HEK293 (cell line): Measurements from ENCODE around the gene CCDC138.

Experiments
- CTCF ChIA-PET: fragments of 350-600 bp; formaldehyde crosslinking; extraction: SDS; loops from one replicate; lab custom pipeline; 2021; ENCODE audit warnings: antibody characterized with exemption; lab: Yijun Ruan, JAX
- POLR2A ChIA-PET: fragments of 300-600 bp; formaldehyde crosslinking; extraction: SDS; loops from one replicate; lab custom pipeline; 2020; ENCODE audit warnings: antibody characterized with exemption, inconsistent platforms; lab: Yijun Ruan, JAX
- H3K27ac ChIP-seq: fragments of 200-500 bp; sonication (Bioruptor generic); 2 replicates; pipeline ENCODE4 v1.5.1; 2014; ENCODE audit warnings: low read depth, low read length, control low read depth, inconsistent platforms; ENCODE audit errors: extremely low read depth
- H3K36me3 ChIP-seq, 2 experiments: fragments of 200-500 bp in 1 of 2; sonication (Bioruptor generic) in 1 of 2; 1 replicate in 1 of 2; 2 replicates in 1 of 2; pipeline ENCODE4 v1.5.1; 2014 to 2017; ENCODE audit warnings: inconsistent platforms in 2 of 2, low read length in 2 of 2; ENCODE audit not compliant: control insufficient read depth in 2 of 2, insufficient read depth in 1 of 2
- H3K4me1 ChIP-seq: fragments of 200-500 bp; sonication (Bioruptor generic); 2 replicates; pipeline ENCODE4 v1.5.1; 2014; ENCODE audit warnings: mild to moderate bottlenecking, low read length, inconsistent platforms; ENCODE audit not compliant: control insufficient read depth, insufficient read depth
- H3K4me3 ChIP-seq: 2 replicates; pipeline ENCODE4 v1.5.1; 2011; ENCODE audit warnings: low read depth, mild to moderate bottlenecking, control low read depth, low read length, moderate library complexity
- H3K9me3 ChIP-seq: fragments of 200-500 bp; sonication (Bioruptor generic); 2 replicates; pipeline ENCODE4 v1.5.1; 2014; ENCODE audit warnings: low read depth, low read length, inconsistent platforms; ENCODE audit not compliant: control insufficient read depth, insufficient read depth
- FEZF1 ChIP-seq: fragments of 450-650 bp; formaldehyde crosslinking; IDR thresholded peaks from 2 replicates; pipeline ENCODE4 v1.5.1; 2016; ENCODE audit warnings: missing biosample characterization, missing genetic modification characterization
- OVOL3 ChIP-seq: fragments of 450-650 bp; formaldehyde crosslinking; IDR thresholded peaks from 2 replicates; pipeline ENCODE4 v1.5.1; 2016; ENCODE audit warnings: missing biosample characterization, missing genetic modification characterization
- PRDM4 ChIP-seq: fragments of 450-650 bp; formaldehyde crosslinking; IDR thresholded peaks from 2 replicates; pipeline ENCODE4 v1.5.1; 2017; ENCODE audit warnings: missing biosample characterization, missing genetic modification characterization
- SETDB1 ChIP-seq: IDR thresholded peaks from one replicate; pipeline ENCODE4 v1.6.1; 2017; ENCODE audit warnings: mild to moderate bottlenecking, low read length, moderate library complexity, mixed read lengths; ENCODE audit not compliant: insufficient read length
- ZBTB1 ChIP-seq: fragments of 450-650 bp; formaldehyde crosslinking; IDR thresholded peaks from 2 replicates; pipeline ENCODE4 v1.5.1; 2016; ENCODE audit warnings: missing biosample characterization, missing genetic modification characterization
- ZBTB21 ChIP-seq: fragments of 450-650 bp; formaldehyde crosslinking; IDR thresholded peaks from 2 replicates; pipeline ENCODE4 v1.5.1; 2017; ENCODE audit warnings: missing biosample characterization, missing genetic modification characterization
- ZFHX2 ChIP-seq: fragments of 450-650 bp; formaldehyde crosslinking; conservative IDR thresholded peaks from 2 replicates; pipeline ENCODE4 v1.5.1; 2016; ENCODE audit warnings: missing biosample characterization, missing genetic modification characterization
- ZFP69B ChIP-seq: fragments of 450-650 bp; formaldehyde crosslinking; IDR thresholded peaks from 2 replicates; pipeline ENCODE4 v1.5.1; 2016; ENCODE audit warnings: missing biosample characterization, missing genetic modification characterization
- ZNF184 ChIP-seq: fragments of 450-650 bp; IDR thresholded peaks from 2 replicates; pipeline ENCODE4 v1.5.1; 2018; ENCODE audit warnings: missing biosample characterization, mild to moderate bottlenecking, missing genetic modification characterization
- ZNF214 ChIP-seq: fragments of 450-650 bp; formaldehyde crosslinking; IDR thresholded peaks from 2 replicates; pipeline ENCODE4 v1.5.1; 2017; ENCODE audit warnings: missing biosample characterization, mild to moderate bottlenecking, missing genetic modification characterization, borderline replicate concordance
- ZNF221 ChIP-seq: fragments of 450-650 bp; formaldehyde crosslinking; IDR thresholded peaks from 2 replicates; pipeline ENCODE4 v1.5.1; 2017; ENCODE audit warnings: missing biosample characterization, missing genetic modification characterization, borderline replicate concordance
- ZNF548 ChIP-seq: fragments of 450-650 bp; formaldehyde crosslinking; IDR thresholded peaks from 2 replicates; pipeline ENCODE4 v1.5.1; 2016; ENCODE audit warnings: missing biosample characterization, missing genetic modification characterization
- ZNF621 ChIP-seq: fragments of 450-650 bp; formaldehyde crosslinking; IDR thresholded peaks from 2 replicates; pipeline ENCODE4 v1.5.1; 2017; ENCODE audit warnings: missing biosample characterization, missing genetic modification characterization
- ZNF623 ChIP-seq: fragments of 450-650 bp; formaldehyde crosslinking; IDR thresholded peaks from 2 replicates; pipeline ENCODE4 v1.5.1; 2016; ENCODE audit warnings: missing biosample characterization, missing genetic modification characterization
- ZNF658 ChIP-seq: fragments of 450-650 bp; formaldehyde crosslinking; IDR thresholded peaks from 2 replicates; pipeline ENCODE4; 2016; ENCODE audit warnings: missing biosample characterization, missing genetic modification characterization
- ZNF670 ChIP-seq: fragments of 450-650 bp; formaldehyde crosslinking; IDR thresholded peaks from 2 replicates; pipeline ENCODE4 v1.5.1; 2016; ENCODE audit warnings: missing biosample characterization, missing genetic modification characterization, low read depth
- ZNF768 ChIP-seq: fragments of 450-650 bp; formaldehyde crosslinking; IDR thresholded peaks from 2 replicates; pipeline ENCODE4 v1.5.1; 2018; ENCODE audit warnings: missing biosample characterization, mild to moderate bottlenecking, missing genetic modification characterization
- ZNF791 ChIP-seq: fragments of 450-650 bp; formaldehyde crosslinking; IDR thresholded peaks from 2 replicates; pipeline ENCODE4 v1.5.1; 2016; ENCODE audit warnings: missing biosample characterization, missing genetic modification characterization
- ZNF837 ChIP-seq: fragments of 450-650 bp; formaldehyde crosslinking; IDR thresholded peaks from 2 replicates; pipeline ENCODE4 v1.5.1; 2016; ENCODE audit warnings: missing biosample characterization, missing genetic modification characterization
- ZSCAN30 ChIP-seq: fragments of 450-650 bp; IDR thresholded peaks from 2 replicates; pipeline ENCODE4 v1.5.1; 2018; ENCODE audit warnings: missing biosample characterization, mild to moderate bottlenecking, missing genetic modification characterization, moderate library complexity
- ZXDB ChIP-seq: fragments of 450-650 bp; formaldehyde crosslinking; IDR thresholded peaks from 2 replicates; pipeline ENCODE4 v1.5.1; 2016; ENCODE audit warnings: missing biosample characterization, missing genetic modification characterization
- TF ChIP-seq, protein P1 (sequence below): fragments of 450-650 bp; formaldehyde crosslinking; IDR thresholded peaks from 2 replicates; pipeline ENCODE4 v1.5.1; 2017; ENCODE audit warnings: missing biosample characterization, mild to moderate bottlenecking, missing genetic modification characterization, moderate library complexity
- TF ChIP-seq, protein P2 (sequence below): fragments of 450-650 bp; formaldehyde crosslinking; IDR thresholded peaks from 2 replicates; pipeline ENCODE4 v1.5.1; 2016; ENCODE audit warnings: missing biosample characterization, missing genetic modification characterization, borderline replicate concordance
- TF ChIP-seq, protein P3 (sequence below): fragments of 450-650 bp; formaldehyde crosslinking; IDR thresholded peaks from 2 replicates; pipeline ENCODE4 v1.5.1; 2016; ENCODE audit warnings: missing biosample characterization, missing genetic modification characterization
- TF ChIP-seq, protein P4 (sequence below): fragments of 450-650 bp; formaldehyde crosslinking; IDR thresholded peaks from 2 replicates; pipeline ENCODE4 v1.5.1; 2016; ENCODE audit warnings: missing biosample characterization, missing genetic modification characterization

Gene CCDC138

DNA sequence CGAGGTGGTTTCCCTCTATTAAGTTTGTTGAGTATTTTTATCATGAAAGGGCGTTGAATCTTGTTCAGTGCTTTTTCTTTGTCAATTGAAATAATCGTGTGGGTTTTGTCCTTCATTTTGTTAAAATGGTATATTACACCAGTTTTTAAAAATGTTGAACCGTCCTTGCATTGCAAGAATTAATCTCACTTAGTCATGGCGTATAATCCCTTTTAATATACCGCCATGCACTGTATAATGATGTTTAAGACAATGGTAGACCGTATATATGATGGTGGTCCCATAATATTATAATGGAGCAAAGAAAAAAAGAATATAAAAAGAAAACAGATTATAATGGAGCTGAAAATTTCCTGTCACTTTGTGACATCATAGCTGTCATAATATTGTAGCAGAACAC lies 50.6 kb downstream of the CCDC138 start:
- TF ChIP-seq ZNF791 (tag by site-specific recombination): no peak
- TF ChIP-seq, protein P1, sequence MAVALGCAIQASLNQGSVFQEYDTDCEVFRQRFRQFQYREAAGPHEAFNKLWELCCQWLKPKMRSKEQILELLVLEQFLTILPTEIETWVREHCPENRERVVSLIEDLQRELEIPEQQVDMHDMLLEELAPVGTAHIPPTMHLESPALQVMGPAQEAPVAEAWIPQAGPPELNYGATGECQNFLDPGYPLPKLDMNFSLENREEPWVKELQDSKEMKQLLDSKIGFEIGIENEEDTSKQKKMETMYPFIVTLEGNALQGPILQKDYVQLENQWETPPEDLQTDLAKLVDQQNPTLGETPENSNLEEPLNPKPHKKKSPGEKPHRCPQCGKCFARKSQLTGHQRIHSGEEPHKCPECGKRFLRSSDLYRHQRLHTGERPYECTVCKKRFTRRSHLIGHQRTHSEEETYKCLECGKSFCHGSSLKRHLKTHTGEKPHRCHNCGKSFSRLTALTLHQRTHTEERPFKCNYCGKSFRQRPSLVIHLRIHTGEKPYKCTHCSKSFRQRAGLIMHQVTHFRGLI (tag by site-specific recombination): no peak
- TF ChIP-seq, protein P2, sequence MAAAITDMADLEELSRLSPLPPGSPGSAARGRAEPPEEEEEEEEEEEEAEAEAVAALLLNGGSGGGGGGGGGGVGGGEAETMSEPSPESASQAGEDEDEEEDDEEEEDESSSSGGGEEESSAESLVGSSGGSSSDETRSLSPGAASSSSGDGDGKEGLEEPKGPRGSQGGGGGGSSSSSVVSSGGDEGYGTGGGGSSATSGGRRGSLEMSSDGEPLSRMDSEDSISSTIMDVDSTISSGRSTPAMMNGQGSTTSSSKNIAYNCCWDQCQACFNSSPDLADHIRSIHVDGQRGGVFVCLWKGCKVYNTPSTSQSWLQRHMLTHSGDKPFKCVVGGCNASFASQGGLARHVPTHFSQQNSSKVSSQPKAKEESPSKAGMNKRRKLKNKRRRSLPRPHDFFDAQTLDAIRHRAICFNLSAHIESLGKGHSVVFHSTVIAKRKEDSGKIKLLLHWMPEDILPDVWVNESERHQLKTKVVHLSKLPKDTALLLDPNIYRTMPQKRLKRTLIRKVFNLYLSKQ (tag by site-specific recombination): no peak
- no peak for TF ChIP-seq ZNF658 (tag by site-specific recombination)
- TF ChIP-seq ZNF548 (tag by site-specific recombination): no peak
- no peak for TF ChIP-seq PRDM4 (tag by site-specific recombination)
- TF ChIP-seq ZNF214: no peak
- TF ChIP-seq ZBTB1: no peak
- TF ChIP-seq ZNF768: no peak
- no peak for TF ChIP-seq OVOL3 (tag by site-specific recombination)
- TF ChIP-seq, protein P3, sequence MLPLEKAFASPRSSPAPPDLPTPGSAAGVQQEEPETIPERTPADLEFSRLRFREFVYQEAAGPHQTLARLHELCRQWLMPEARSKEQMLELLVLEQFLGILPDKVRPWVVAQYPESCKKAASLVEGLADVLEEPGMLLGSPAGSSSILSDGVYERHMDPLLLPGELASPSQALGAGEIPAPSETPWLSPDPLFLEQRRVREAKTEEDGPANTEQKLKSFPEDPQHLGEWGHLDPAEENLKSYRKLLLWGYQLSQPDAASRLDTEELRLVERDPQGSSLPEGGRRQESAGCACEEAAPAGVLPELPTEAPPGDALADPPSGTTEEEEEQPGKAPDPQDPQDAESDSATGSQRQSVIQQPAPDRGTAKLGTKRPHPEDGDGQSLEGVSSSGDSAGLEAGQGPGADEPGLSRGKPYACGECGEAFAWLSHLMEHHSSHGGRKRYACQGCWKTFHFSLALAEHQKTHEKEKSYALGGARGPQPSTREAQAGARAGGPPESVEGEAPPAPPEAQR: no peak
- no peak for TF ChIP-seq SETDB1
- no peak for TF ChIP-seq ZNF621
- no peak for TF ChIP-seq ZBTB21 (tag by site-specific recombination)
- no peak for TF ChIP-seq FEZF1 (tag by site-specific recombination)
- TF ChIP-seq ZNF837: no peak
- TF ChIP-seq ZNF670 (tag by site-specific recombination): no peak
- TF ChIP-seq ZSCAN30 (tag by site-specific recombination): no peak
- no peak for TF ChIP-seq ZFP69B (tag by site-specific recombination)
- TF ChIP-seq ZNF623: no peak
- POLR2A ChIA-PET: no interaction called here

GRCh38 chr2:108841506-108841905 lies 54.9 kb downstream of the CCDC138 start:
- no peaks in the 10 kb centered on the region for H3K9me3 ChIP-seq
- H3K27ac ChIP-seq: no peak overlapping the region
- CTCF ChIA-PET: no interaction called here
- TF ChIP-seq ZNF221: no peak
- TF ChIP-seq ZNF184 (tag by site-specific recombination): no peak
- TF ChIP-seq, protein P4, sequence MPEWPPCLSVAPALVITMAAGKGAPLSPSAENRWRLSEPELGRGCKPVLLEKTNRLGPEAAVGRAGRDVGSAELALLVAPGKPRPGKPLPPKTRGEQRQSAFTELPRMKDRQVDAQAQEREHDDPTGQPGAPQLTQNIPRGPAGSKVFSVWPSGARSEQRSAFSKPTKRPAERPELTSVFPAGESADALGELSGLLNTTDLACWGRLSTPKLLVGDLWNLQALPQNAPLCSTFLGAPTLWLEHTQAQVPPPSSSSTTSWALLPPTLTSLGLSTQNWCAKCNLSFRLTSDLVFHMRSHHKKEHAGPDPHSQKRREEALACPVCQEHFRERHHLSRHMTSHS: no peak
- TF ChIP-seq ZFHX2 (tag by site-specific recombination): no peak
- TF ChIP-seq ZXDB (tag by site-specific recombination): no peak
- no peaks in the 10 kb centered on the region for H3K4me1 ChIP-seq
- H3K36me3 ChIP-seq: peaks cover 20 to 27% of the 10 kb centered on the region in 2 experiments
- no peak overlapping the region for H3K4me3 ChIP-seq
- POLR2A ChIA-PET: no interaction called here

More for the DNA sequence above, 50.6 kb downstream of the CCDC138 start:
- H3K4me1 ChIP-seq: 0 out of 2 replicates have a peak, but pooled peaks cover 2% of the 10 kb centered on the region
- H3K36me3 ChIP-seq: peaks cover 20 to 30% of the 10 kb centered on the region in 2 experiments
- CTCF ChIA-PET: no interaction called here
- H3K27ac ChIP-seq: no peak overlapping the region
- H3K9me3 ChIP-seq: no peaks in the 10 kb centered on the region
- no peak overlapping the region for H3K4me3 ChIP-seq
